GM12874 (cell line): ENCODE data around the gene SPTLC3.

Experiments used
- CTCF ChIP-seq: IDR thresholded peaks from 2 replicates; pipeline ENCODE4 v1.5.1; 2011; ENCODE audit warnings: low read depth, mild to moderate bottlenecking, control low read depth, low read length, moderate library complexity; ENCODE audit not compliant: insufficient read depth

SPTLC3 gene

DNA sequence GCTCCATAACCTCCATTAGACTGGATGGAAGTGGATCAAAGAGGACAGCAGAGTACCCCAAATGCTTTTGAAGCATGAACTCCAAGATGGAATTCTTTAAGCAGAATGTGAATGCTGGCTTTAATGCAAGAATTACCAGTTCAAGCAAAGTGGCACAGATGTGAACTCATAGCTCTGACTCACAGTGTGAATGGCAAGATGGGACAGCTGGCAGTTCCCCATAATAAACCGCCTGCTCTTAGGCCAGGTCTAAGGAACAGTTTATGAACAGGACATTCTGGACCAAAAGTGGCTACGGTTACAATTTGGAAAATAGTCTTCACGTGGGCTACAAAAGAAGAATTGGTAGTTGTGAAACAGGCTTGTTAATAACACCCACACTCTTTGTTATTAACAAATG, 76.5 kb downstream of the SPTLC3 start:
- no peak for TF ChIP-seq CTCF

GRCh38 chr20:13089950-13090469, 81.2 kb downstream of the SPTLC3 start:
- TF ChIP-seq CTCF, result no peak

- TF ChIP-seq CTCF, result no peak
These were observed 83.3 kb downstream of the SPTLC3 start for GRCh38 chr20:13092111-13092510.

GRCh38 chr20:13094976-13095375, 86.2 kb downstream of the SPTLC3 start:
- TF ChIP-seq CTCF, result no peak

DNA sequence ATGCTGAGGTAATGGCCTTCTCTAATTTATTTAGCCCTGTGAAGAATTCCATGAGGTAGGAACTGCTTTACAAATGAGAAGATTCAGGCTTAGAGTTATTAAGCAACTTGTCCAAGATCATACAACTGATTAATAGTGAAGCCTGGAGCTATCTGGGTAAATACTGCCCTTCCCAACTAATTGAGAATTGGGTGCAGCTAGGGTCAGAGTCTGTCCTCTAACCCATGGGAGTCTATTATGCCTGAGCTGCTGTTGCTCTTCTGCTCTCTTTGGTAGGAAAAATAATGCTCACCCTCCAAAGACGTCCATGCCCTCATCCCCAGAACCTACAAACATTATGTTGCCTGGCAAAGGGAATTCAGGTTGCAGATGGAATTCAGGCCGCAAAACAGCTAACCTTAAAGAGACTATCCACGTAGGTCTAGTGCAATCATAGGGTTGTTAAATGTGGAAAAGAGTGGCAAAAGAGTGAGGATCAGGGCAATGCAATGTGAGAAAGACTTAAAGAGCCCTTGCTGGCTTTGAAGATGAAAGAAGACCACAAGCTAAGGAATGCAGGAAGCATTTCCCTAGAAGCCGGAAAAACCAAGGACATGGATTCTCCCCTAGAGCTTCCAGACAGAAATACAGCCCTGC, 90.1 kb downstream of the SPTLC3 start:
- no peak for TF ChIP-seq CTCF

GRCh38 chr20:13099676-13100075, 90.9 kb downstream of the SPTLC3 start:
- TF ChIP-seq CTCF, result no peak

- TF ChIP-seq CTCF, result no peak
These were observed 92.5 kb downstream of the SPTLC3 start for GRCh38 chr20:13101276-13101675.
